Activated CD4-positive, alpha-beta T cell treated with anti-CD3 and anti-CD28 coated beads, Interleukin-2, amount 10 ng/mL, durations not matched to agents 24 days and 14 days (primary cell): Measurements from ENCODE around the gene UBFD1. TPM values are rescaled to one million over a fixed set of nuclear protein-coding genes. Genes with fewer than 3 reads are reported as not detected.

ENCODE experiments used
- DNase-seq: peaks from one replicate; pipeline ENCODE4 v3.0.0; 2022
- H3K27ac Mint-ChIP-seq: one replicate; pipeline ENCODE4 v1.8.0; 2022; ENCODE audit warnings: mild to moderate bottlenecking, mixed read lengths
- H3K27me3 Mint-ChIP-seq: one replicate; pipeline ENCODE4 v1.8.0; 2022; ENCODE audit warnings: mixed read lengths
- H3K36me3 Mint-ChIP-seq: one replicate; pipeline ENCODE4 v1.8.0; 2022; ENCODE audit warnings: low read depth, mild to moderate bottlenecking, mixed read lengths
- H3K4me1 Mint-ChIP-seq: one replicate; pipeline ENCODE4 v1.8.0; 2021; ENCODE audit warnings: mixed read lengths
- H3K4me3 Mint-ChIP-seq: one replicate; pipeline ENCODE4 v1.8.0; 2022; ENCODE audit warnings: mild to moderate bottlenecking, moderate library complexity, mixed read lengths
- H3K9me3 Mint-ChIP-seq: one replicate; pipeline ENCODE4 v1.8.0; 2021; ENCODE audit warnings: mixed read lengths
- intact Hi-C: fragments of 100-400 bp; cut with micrococcal nuclease; formaldehyde crosslinking; loops from one replicate; pipeline ENCODE4 v1.15.1; 2023
- total RNA-seq: library from RNA; stranded (reverse); gene quantifications from 2 replicates; pipeline ENCODE4 v1.2.3, GENCODE V29; 2022

Gene UBFD1
- total RNA-seq, 1 donor from 2014 or later = 70.6 TPM

- no peak for DNase-seq
- Mint-ChIP-seq H3K27ac (no peak overlapping the region), H3K27me3 (no peaks in the 10 kb centered on the region), H3K9me3 (no peaks in the 10 kb centered on the region), H3K4me1 (peaks cover 36% of the 10 kb centered on the region), H3K4me3 (no peak overlapping the region), H3K36me3 (peaks cover 41% of the 10 kb centered on the region)
- intact Hi-C loops = no loop called here
These were observed 39.1 kb upstream of the UBFD1 start for GRCh38 chr16:23518435-23518891.

- intact Hi-C loops = no loop called here
- Mint-ChIP-seq H3K36me3 (peaks cover 44% of the 10 kb centered on the region), H3K4me1 (peaks cover 32% of the 10 kb centered on the region), H3K9me3 (no peaks in the 10 kb centered on the region), H3K27ac (no peak overlapping the region), H3K4me3 (no peak overlapping the region), H3K27me3 (no peaks in the 10 kb centered on the region)
- no peak for DNase-seq
These were observed 38.2 kb upstream of the UBFD1 start for GRCh38 chr16:23519282-23519681.

GRCh38 chr16:23520500-23520899 lies 37.0 kb upstream of the UBFD1 start:
- Mint-ChIP-seq H3K27me3 (no peaks in the 10 kb centered on the region), H3K27ac (no peak overlapping the region), H3K36me3 (peaks cover 46% of the 10 kb centered on the region), H3K4me1 (peaks cover 20% of the 10 kb centered on the region), H3K4me3 (no peak overlapping the region), H3K9me3 (no peaks in the 10 kb centered on the region)
- no peak for DNase-seq
- intact Hi-C loops = no loop called here

GRCh38 chr16:23521037-23521743 lies 36.3 kb upstream of the UBFD1 start:
- H3K4me1 Mint-ChIP-seq = peaks cover 15% of the 10 kb centered on the region
- DNase-seq = no peak
- H3K36me3 Mint-ChIP-seq = peaks cover 46% of the 10 kb centered on the region
- intact Hi-C loops = no loop called here
- no peaks in the 10 kb centered on the region for H3K9me3 Mint-ChIP-seq
- no peak overlapping the region for H3K4me3 Mint-ChIP-seq
- no peak overlapping the region for H3K27ac Mint-ChIP-seq
- no peaks in the 10 kb centered on the region for H3K27me3 Mint-ChIP-seq

- peaks cover 9% of the 10 kb centered on the region for H3K4me1 Mint-ChIP-seq
- intact Hi-C loops = no loop called here
- H3K4me3 Mint-ChIP-seq = no peak overlapping the region
- H3K27ac Mint-ChIP-seq = no peak overlapping the region
- peaks cover 43% of the 10 kb centered on the region for H3K36me3 Mint-ChIP-seq
- no peak for DNase-seq
- no peaks in the 10 kb centered on the region for H3K27me3 Mint-ChIP-seq
- no peaks in the 10 kb centered on the region for H3K9me3 Mint-ChIP-seq
These were observed 35.6 kb upstream of the UBFD1 start for GRCh38 chr16:23521965-23522364.

GRCh38 chr16:23523321-23523720 lies 34.2 kb upstream of the UBFD1 start:
- intact Hi-C loops = no loop called here
- Mint-ChIP-seq H3K27me3 (no peaks in the 10 kb centered on the region), H3K27ac (no peak overlapping the region), H3K4me1 (peaks cover 2% of the 10 kb centered on the region), H3K9me3 (no peaks in the 10 kb centered on the region), H3K4me3 (no peak overlapping the region), H3K36me3 (peaks cover 51% of the 10 kb centered on the region)
- DNase-seq = no peak

GRCh38 chr16:23523876-23524385 lies 33.6 kb upstream of the UBFD1 start:
- H3K36me3 Mint-ChIP-seq = peaks cover 52% of the 10 kb centered on the region
- H3K9me3 Mint-ChIP-seq = no peaks in the 10 kb centered on the region
- no peak overlapping the region for H3K27ac Mint-ChIP-seq
- intact Hi-C loops = no loop called here
- H3K4me1 Mint-ChIP-seq = no peaks in the 10 kb centered on the region
- DNase-seq = no peak
- H3K27me3 Mint-ChIP-seq = no peaks in the 10 kb centered on the region
- H3K4me3 Mint-ChIP-seq = no peak overlapping the region

GRCh38 chr16:23524886-23525285 lies 32.6 kb upstream of the UBFD1 start:
- peaks cover 43% of the 10 kb centered on the region for H3K36me3 Mint-ChIP-seq
- intact Hi-C loops = no loop called here
- H3K9me3 Mint-ChIP-seq = no peaks in the 10 kb centered on the region
- H3K27ac Mint-ChIP-seq = no peak overlapping the region
- H3K4me3 Mint-ChIP-seq = no peak overlapping the region
- DNase-seq = no peak
- no peaks in the 10 kb centered on the region for H3K27me3 Mint-ChIP-seq
- H3K4me1 Mint-ChIP-seq = no peaks in the 10 kb centered on the region

GRCh38 chr16:23527961-23528643 lies 29.4 kb upstream of the UBFD1 start:
- H3K4me1 Mint-ChIP-seq = no peaks in the 10 kb centered on the region
- no peaks in the 10 kb centered on the region for H3K27me3 Mint-ChIP-seq
- no peaks in the 10 kb centered on the region for H3K9me3 Mint-ChIP-seq
- DNase-seq = no peak
- H3K27ac Mint-ChIP-seq = no peak overlapping the region
- H3K36me3 Mint-ChIP-seq = peaks cover 31% of the 10 kb centered on the region
- intact Hi-C loops = no loop called here
- H3K4me3 Mint-ChIP-seq = no peak overlapping the region

GRCh38 chr16:23528644-23529310 lies 28.8 kb upstream of the UBFD1 start:
- H3K27ac Mint-ChIP-seq = no peak overlapping the region
- H3K27me3 Mint-ChIP-seq = no peaks in the 10 kb centered on the region
- no peak for DNase-seq
- no peaks in the 10 kb centered on the region for H3K9me3 Mint-ChIP-seq
- intact Hi-C loops = no loop called here
- H3K4me3 Mint-ChIP-seq = no peak overlapping the region
- H3K36me3 Mint-ChIP-seq = peaks cover 31% of the 10 kb centered on the region
- H3K4me1 Mint-ChIP-seq = no peaks in the 10 kb centered on the region

- intact Hi-C loops = no loop called here
- no peaks in the 10 kb centered on the region for H3K4me1 Mint-ChIP-seq
- no peaks in the 10 kb centered on the region for H3K9me3 Mint-ChIP-seq
- no peak overlapping the region for H3K27ac Mint-ChIP-seq
- no peak overlapping the region for H3K4me3 Mint-ChIP-seq
- no peaks in the 10 kb centered on the region for H3K27me3 Mint-ChIP-seq
- peaks cover 30% of the 10 kb centered on the region for H3K36me3 Mint-ChIP-seq
- no peak for DNase-seq
These were observed 27.5 kb upstream of the UBFD1 start for GRCh38 chr16:23530062-23530461.

- intact Hi-C loops = no loop called here
- Mint-ChIP-seq H3K27ac (no peak overlapping the region), H3K4me3 (no peak overlapping the region), H3K9me3 (no peaks in the 10 kb centered on the region), H3K27me3 (no peaks in the 10 kb centered on the region), H3K4me1 (no peaks in the 10 kb centered on the region), H3K36me3 (peaks cover 25% of the 10 kb centered on the region)
- no peak for DNase-seq
These were observed 25.1 kb upstream of the UBFD1 start for GRCh38 chr16:23532448-23532847.

GRCh38 chr16:23534868-23535860 lies 22.4 kb upstream of the UBFD1 start:
- no peaks in the 10 kb centered on the region for H3K27me3 Mint-ChIP-seq
- peaks cover 25% of the 10 kb centered on the region for H3K36me3 Mint-ChIP-seq
- no peaks in the 10 kb centered on the region for H3K9me3 Mint-ChIP-seq
- DNase-seq = no peak
- no peaks in the 10 kb centered on the region for H3K4me1 Mint-ChIP-seq
- no peak overlapping the region for H3K4me3 Mint-ChIP-seq
- intact Hi-C loops = no loop called here
- no peak overlapping the region for H3K27ac Mint-ChIP-seq
